NOMO-1 treated with dmso at 0.1 percent for 144 hours (cell line): ENCODE results near the gene GSTT2B.
"Not testable (repeated sequence)": the region's sequence is repeated elsewhere in the genome, so short reads cannot be mapped to it uniquely, and the experiment has no call there.

Experiments used
- DNase-seq: peaks from one replicate; lab custom pipeline; 2025; ENCODE audit not compliant: unreplicated experiment; lab: John Stamatoyannopoulos, UW

The GSTT2B gene

DNA sequence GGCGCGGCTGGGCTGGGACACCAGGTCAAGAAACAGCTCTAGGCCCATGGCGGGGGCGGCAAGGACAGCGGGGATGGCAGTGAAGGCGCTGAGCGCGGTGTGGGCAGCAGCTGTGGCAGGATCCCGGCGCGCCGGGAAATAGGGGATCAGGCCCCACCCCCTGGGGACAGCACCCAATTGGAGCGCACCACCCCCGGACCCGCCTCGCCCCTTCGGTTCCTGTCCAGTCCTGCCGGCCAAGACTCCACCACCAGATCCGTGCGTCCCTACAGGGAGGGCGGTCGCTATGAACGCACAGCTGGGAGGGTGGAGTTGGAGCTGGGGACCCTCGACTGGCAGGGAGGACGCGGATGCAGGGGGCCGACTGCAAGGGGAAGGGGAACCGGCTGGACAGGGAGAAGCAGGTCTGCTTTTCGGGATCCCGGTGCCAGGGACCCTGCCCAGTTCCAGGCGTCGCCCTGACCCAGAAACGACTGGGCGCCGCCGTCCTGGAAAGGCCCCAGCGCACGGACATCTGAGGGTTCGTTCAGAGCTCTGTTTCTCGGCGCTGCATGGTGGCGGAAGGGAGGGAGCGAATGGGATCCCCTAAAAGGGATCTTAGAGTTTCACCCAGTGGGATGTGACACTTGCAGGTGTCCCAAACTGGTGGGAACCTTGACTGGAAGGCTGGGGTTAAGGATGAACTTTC is at the start of gene GSTT2B:
TSS of gene GSTT2B (minus strand) at position 112 of the 688 bp plus-strand sequence. CDS start at position 48, 64 bp downstream.
- DNase-seq: not testable (repeated sequence)

DNA sequence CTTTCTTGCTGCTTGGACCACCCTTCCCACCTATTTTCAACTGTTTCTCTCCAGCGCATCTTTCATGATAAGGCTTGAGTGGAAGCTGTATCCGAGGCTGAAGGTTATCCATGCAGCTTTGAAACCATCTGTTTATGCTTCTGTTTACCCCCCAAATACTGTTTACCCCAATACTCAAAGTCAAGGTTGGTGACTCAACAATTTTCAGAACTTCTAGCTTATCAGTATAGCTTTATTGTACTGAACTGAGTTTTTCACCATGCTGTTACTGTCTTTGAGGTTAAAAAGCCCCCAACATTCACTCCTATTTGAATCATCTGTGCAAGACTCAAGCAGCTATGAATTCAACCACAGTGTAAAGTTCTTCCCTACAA is 49.0 kb upstream of the GSTT2B start:
- DNase-seq: no peak

DNA sequence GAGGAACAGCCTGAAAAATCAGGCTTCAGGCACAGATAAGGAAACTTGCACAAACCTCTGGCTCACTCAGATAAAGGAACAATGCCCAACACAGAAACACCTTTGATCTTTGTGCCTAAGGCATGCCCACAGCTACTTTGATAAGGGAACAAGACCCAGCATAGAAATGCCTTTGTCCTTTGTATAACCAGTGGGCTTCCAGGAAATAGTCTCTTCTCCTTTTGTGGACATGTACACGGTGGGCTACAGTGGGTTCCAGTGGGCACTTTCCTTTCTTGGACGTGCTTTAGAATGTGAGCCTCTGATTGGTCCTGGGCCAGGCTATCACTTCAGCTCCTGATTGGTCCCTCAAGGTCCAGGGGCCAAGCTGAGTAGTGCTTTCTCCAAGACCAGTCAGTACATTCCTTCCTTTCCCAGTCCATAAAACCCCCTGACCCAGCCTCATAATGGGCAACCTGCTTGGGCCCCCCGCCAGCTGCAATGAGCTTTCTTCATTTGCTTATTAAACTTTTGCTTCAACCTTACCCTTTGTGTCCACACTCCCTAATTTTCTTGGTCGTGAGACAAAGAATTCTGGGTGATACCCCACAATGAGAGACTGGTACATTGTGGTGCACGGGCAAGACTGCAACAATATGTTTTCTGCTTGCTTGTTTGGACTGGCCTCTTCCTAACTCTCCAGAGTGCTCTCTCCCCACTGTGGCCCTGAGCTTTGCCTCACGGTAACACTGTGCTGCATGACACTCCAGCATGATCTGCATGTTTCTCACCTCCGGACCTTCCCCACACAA is 48.4 kb upstream of the GSTT2B start:
- no peak for DNase-seq

DNA sequence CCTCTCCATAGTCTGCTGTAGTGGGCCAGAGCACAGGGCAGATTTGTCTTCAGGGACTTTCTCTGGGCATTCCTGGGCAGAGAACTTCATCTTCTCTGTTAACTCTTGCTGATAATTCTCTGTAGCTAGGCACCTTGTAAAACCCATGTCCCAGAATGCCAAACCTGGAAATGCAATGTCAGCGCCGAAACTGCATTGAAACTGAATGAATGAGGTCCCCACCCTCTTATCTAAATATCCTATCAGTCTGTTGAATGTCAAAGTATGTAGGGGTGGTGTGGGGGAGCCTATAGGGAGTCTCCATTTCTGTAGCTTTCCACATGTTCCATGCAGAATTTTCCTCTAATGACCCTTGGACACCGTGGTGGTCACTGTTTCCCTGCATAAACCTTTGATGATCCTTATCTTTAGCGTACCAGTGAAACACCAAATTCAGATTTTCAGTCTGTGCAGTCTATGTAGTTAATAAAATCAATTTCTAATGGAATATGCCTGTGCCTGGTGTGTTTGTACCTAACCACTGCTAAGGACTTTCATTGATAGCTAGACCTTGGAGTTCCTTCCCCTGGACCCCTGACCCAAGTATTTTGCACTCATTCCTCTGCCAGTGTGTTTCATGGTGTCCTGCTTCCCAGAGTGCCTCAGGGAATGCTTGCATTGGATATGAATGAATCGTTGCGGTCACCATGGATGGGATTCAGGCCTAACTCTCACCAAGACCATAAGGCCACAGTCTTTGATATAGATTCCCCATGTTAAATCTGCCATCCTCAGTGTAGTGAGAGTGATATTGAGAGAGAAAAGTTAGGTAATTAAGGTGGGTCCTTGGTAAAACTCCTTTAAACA is 47.6 kb upstream of the GSTT2B start:
- no peak for DNase-seq

DNA sequence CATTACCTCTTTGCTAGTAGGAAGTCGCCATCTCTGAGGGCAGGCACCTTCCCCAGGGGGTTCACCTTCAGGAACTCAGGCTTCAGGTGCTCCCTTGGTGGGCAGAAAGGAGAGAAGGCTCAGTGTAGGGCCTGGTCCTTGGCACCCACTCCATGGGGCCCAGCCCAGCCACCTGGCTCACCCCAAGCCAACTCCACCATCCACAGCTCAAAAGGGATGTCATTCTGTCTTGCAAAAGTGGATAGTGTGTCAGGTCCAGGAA is 47.0 kb upstream of the GSTT2B start:
- DNase-seq: no peak

- DNase-seq: no peak
Measured at GRCh38 chr22:24007253-24008021, 46.4 kb upstream of the GSTT2B start.

GRCh38 chr22:24006914-24007214 is 45.9 kb upstream of the GSTT2B start:
- no peak for DNase-seq

GRCh38 chr22:24006207-24006913 is 45.4 kb upstream of the GSTT2B start:
- DNase-seq: no peak

- DNase-seq: no peak
Measured at GRCh38 chr22:24005201-24005600, 44.2 kb upstream of the GSTT2B start, which contains the start of gene GSTT4. Gene GSTT4 (minus strand): TSS chr22:24005453. CDS start chr22:24005356, 97 bp downstream.

GRCh38 chr22:24003887-24004286 is 42.9 kb upstream of the GSTT2B start:
- no peak for DNase-seq

DNA sequence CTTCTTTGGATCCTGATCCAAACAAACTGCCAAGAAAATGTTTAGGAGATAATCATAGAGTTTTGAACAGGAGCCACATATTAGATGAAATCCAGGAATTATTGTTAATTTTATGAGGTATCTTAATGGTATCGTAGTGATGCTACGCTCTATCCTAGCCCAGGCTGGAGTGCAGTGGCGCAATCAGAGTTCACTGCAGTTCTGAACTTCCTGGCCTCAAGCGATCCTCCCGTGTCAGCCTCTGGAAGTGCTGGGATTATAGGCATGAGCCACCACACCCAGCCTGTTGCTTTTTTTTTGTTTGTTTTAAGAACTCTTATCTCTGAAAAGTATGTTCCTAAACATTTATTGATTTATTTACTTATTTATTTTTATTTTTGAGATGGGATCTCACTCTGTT is 41.9 kb upstream of the GSTT2B start:
- DNase-seq: no peak

DNA sequence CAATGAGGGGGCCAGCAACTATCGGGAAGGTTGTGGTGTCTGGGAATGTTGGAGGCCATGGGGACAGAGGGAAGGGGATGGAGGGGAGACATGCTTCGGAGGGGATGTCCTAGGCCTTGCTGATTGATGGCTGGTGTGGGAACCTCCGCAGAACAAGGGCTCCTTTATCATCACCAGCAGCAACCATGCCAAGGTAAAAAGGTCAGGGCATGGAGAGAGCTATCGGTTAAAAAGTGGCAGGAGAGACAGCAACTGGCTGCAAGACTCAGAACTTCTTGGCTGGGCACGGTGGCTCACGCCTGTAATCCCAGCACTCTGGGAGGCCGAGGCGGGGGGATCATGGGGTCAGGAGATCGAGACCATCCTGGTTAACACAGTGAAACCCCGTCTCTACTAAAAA is 41.3 kb upstream of the GSTT2B start:
- DNase-seq: no peak

GRCh38 chr22:24001314-24001713 is 40.3 kb upstream of the GSTT2B start:
- no peak for DNase-seq

DNA sequence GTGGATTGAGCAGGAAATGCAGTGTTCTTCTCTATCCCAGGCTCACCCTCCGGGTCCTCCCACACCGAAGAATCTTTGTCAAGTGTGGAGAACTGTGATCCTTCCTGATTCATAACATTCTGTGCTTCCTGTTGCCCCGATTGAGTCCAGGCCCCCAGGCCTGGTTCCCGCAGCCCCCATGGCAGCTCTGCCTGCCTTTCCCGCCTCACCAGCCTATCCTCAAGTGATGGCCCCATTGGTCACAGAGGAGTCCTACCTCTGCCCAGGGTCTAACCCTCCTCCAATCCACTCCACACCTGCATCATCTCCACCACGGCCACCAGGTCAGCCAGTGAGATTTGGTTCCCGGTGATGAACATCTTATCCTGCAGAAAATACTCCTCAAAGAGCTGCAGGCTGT is 38.8 kb upstream of the GSTT2B start:
- not testable (repeated sequence) for DNase-seq

DNA sequence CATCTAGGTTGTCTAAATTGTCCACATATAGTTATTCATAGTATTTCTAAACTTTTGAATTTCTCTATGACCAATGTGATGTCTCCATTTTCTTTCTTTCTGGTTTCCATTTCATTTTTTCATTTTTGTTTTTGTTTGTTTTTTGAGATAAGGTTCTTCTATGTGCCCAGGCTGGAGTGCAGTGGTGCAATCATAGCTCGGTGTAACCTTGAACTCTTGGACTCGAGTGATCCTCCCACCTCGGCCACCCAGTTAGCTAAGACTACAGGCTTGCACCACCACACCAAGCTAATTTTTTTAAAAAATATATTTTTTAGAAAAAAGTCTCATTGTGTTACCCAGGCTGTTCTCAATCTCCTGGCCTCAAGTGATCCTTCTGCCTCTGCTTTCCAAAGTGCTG is 36.1 kb upstream of the GSTT2B start:
- no peak for DNase-seq

DNA sequence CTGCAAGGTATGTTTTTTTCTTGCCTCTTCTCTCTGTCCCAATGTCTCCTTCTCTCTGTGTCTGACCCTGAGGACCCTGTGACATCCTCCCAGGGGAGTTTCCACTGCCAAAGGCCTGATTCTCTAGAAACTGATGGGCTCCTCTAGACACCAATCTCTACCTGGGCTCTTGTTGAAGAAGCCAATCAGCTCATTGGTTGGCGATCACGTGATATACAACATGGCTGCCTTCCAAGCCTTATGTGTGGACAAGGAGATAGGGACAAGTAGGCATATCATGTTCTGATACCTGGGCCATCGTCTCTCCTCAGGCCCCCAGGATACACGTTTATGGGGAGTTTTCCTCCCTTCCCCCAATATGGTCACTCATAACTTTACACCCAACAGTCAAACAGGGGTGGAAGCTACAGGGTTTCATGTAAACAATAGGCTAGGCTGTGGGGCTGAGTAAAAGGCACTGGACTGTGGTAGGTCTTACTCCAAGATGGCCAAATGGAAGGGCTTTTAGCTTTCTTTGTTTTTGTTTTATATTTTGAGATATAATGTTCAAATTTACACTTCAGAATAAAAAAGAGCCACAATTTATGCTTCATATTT is 32.7 kb upstream of the GSTT2B start:
- DNase-seq: not testable (repeated sequence)

DNA sequence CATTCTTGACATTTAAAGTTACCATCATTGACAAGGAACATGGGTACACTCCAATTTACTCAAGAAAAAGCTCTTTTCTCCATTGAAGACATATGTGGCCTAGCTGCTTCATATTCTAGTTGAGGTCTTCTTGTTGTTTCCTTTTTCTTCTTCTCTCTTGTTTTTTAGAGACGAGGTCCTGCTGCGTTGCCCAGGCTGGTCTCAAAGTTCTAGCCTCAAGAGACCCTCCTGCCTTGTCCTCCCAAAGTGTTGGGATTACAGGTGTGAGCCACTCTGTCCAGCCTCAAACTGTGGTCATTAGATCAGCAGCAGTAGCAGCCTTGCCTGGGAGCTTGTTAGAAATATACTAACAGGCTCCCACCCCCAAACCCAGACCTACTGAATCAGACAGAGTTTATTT is 32.1 kb upstream of the GSTT2B start:
- not testable (repeated sequence) for DNase-seq

- not testable (repeated sequence) for DNase-seq
Measured at GRCh38 chr22:23989583-23990244, 28.7 kb upstream of the GSTT2B start.

- DNase-seq: not testable (repeated sequence)
Measured at GRCh38 chr22:23986538-23987178, 25.7 kb upstream of the GSTT2B start.
